Neural crest cell (in vitro differentiated cells): ENCODE measurements around the gene CLIP3. TPM values are rescaled to one million over a fixed set of nuclear protein-coding genes. Genes with fewer than 3 reads are reported as not detected.
A peak's percentile ranks its signal among the peaks of the same experiment; 100 is the strongest.

Experiments
- DNase-seq: peaks from one replicate; pipeline ENCODE4 v3.0.0; 2021; ENCODE audit warnings: low read depth, mixed read lengths, low spot score
- H3K27ac Mint-ChIP-seq: one replicate; pipeline ENCODE4 v1.8.0; 2021; ENCODE audit warnings: mild to moderate bottlenecking, mixed read lengths; ENCODE audit not compliant: unreplicated experiment
- H3K27me3 Mint-ChIP-seq: 2 replicates; pipeline ENCODE4 v1.8.0; 2021; ENCODE audit warnings: low read depth, mild to moderate bottlenecking, mixed read lengths
- H3K36me3 Mint-ChIP-seq: 2 replicates; pipeline ENCODE4 v1.8.0; 2021; ENCODE audit warnings: low read depth, mild to moderate bottlenecking, mixed read lengths
- H3K4me1 Mint-ChIP-seq: 2 replicates; pipeline ENCODE4 v1.8.0; 2021; ENCODE audit warnings: mixed read lengths
- H3K4me3 Mint-ChIP-seq: one replicate; pipeline ENCODE4 v1.8.0; 2021; ENCODE audit warnings: mild to moderate bottlenecking, mixed read lengths
- H3K9me3 Mint-ChIP-seq: 2 replicates; pipeline ENCODE4 v1.8.0; 2021; ENCODE audit warnings: mixed read lengths
- CTCF ChIP-seq: fragments of 200-600 bp; sonication (generic); conservative IDR thresholded peaks from 2 replicates; pipeline ENCODE4 v1.5.0; 2021; ENCODE audit warnings: antibody characterized with exemption, mild to moderate bottlenecking
- total RNA-seq: library from RNA; stranded (reverse); gene quantifications from 2 replicates; pipeline ENCODE4 v1.2.1, GENCODE V29; 2021

CLIP3 gene
- total RNA-seq, 1 donor from 2014 or later = 33.1 TPM

GRCh38 chr19:35990771-35991730, 41.6 kb downstream of the CLIP3 start:
- TF ChIP-seq CTCF = no peak
- Mint-ChIP-seq H3K4me3 (peak overlapping the region; percentile 44), H3K36me3 (no peaks in the 10 kb centered on the region), H3K27me3 (peaks cover 47% of the 10 kb centered on the region), H3K4me1 (peaks cover 16% of the 10 kb centered on the region), H3K9me3 (no peaks in the 10 kb centered on the region), H3K27ac (no peak overlapping the region)
- no peak for DNase-seq

- H3K36me3 Mint-ChIP-seq = no peaks in the 10 kb centered on the region
Observed at GRCh38 chr19:35990156-35990555, 42.5 kb downstream of the CLIP3 start.

GRCh38 chr19:35988824-35989223, 43.8 kb downstream of the CLIP3 start:
- peaks cover 7% of the 10 kb centered on the region for H3K4me1 Mint-ChIP-seq
- H3K27me3 Mint-ChIP-seq = peaks cover 67% of the 10 kb centered on the region
- H3K9me3 Mint-ChIP-seq = no peaks in the 10 kb centered on the region
- no peak for DNase-seq
- no peak overlapping the region for H3K27ac Mint-ChIP-seq
- no peaks in the 10 kb centered on the region for H3K36me3 Mint-ChIP-seq
- H3K4me3 Mint-ChIP-seq = no peak overlapping the region
- no peak for TF ChIP-seq CTCF

More at GRCh38 chr19:35990156-35990555, 42.5 kb downstream of the CLIP3 start:
- H3K27me3 Mint-ChIP-seq = peaks cover 56% of the 10 kb centered on the region
- DNase-seq = no peak
- no peaks in the 10 kb centered on the region for H3K9me3 Mint-ChIP-seq
- no peak for TF ChIP-seq CTCF
- peak overlapping the region; percentile 32 for H3K4me3 Mint-ChIP-seq
- no peak overlapping the region for H3K27ac Mint-ChIP-seq
- peaks cover 11% of the 10 kb centered on the region for H3K4me1 Mint-ChIP-seq

- Mint-ChIP-seq H3K36me3 (no peaks in the 10 kb centered on the region), H3K4me3 (no peak overlapping the region), H3K9me3 (no peaks in the 10 kb centered on the region), H3K27me3 (peaks cover 80% of the 10 kb centered on the region), H3K27ac (no peak overlapping the region), H3K4me1 (peaks cover 7% of the 10 kb centered on the region)
- DNase-seq = no peak
- TF ChIP-seq CTCF = no peak
Observed at GRCh38 chr19:35987571-35987896, 45.1 kb downstream of the CLIP3 start.

DNA sequence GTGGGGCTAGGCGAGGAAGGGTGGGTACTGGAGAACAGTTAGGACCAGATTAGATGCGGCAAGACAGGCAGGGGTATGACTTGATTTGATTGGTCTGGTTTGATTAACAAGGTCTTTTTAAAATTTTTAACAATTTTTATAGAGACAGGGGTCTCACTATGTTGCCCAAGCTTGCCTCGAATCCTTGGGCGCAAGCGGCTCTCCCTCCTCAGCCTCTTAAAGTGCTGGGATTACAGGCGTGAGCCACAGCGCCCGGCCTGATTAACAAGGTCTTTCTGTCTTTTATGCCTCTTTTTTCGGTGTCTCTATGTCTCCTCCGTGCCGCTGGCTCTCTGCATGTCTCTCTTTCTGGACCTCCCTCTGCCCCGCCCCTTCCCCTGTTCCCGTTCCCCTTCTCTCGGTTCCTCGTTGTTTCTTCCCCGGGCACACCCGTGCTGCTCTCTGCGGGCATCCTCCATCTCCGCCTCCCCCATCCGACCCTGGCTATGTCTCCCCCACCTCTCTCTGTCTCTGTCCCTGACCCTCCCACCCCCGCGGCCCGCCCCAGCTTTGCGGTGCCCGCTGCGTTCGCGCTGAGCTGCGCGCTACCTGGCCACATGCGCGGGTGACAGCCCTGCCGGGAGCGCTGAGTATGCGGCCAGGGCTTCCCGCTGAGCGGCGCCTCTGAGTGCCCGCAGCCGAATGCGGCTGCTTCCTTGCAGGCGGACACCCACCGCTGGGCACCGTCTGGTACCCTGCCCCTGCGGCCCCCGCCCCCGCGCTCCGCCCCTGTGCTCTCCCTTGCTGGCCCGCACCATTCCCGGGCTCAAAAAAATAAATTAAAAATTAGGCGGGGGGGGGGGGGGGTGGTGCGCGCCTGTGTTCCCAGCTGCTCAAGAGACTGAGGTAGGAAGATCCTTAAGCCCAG, 45.8 kb downstream of the CLIP3 start:
- Mint-ChIP-seq H3K4me1 (peaks cover 7% of the 10 kb centered on the region), H3K9me3 (no peaks in the 10 kb centered on the region), H3K27ac (peak overlapping the region; percentile 75), H3K36me3 (no peaks in the 10 kb centered on the region), H3K4me3 (peak overlapping the region; percentile 81), H3K27me3 (peaks cover 86% of the 10 kb centered on the region)
- no peak for DNase-seq
- no peak for TF ChIP-seq CTCF
